Measurements from ENCODE around the gene CPEB4. TPM values are rescaled to one million over a fixed set of nuclear protein-coding genes. Genes with fewer than 3 reads are reported as not detected.

The CPEB4 gene
- total and polyA plus RNA-seq, 10 of the 15 experiments (the other 5 are each of a cell fraction or from before 2014, with no cell fraction given): 6.9 to 33.1 (median 20.4) TPM

GRCh38 chr5:173941102-173941501, 53.0 kb downstream of the CPEB4 start:
- H4K20me1 ChIP-seq (ENCODE audit: control insufficient read depth, insufficient read depth): no peaks in the 10 kb centered on the region
- RAD21 ChIA-PET (ENCODE audit: unreplicated experiment): interaction anchor here (1.2 to 1.9 kb wide), 3 partner anchors 16 to 325 kb away, joined by 4 to 7 read pairs (median 4); partner anchors contain the start of gene BOD1
- no peaks in the 10 kb centered on the region for H3K27me3 ChIP-seq (replicated peaks in 1 of 2; ENCODE audit: control insufficient read depth in 2 of 2, insufficient read depth in 2 of 2, low read length in 1 of 2)
- in situ Hi-C loops (cut with MboI): no loop called here
- ATAC-seq (no peak), FAIRE-seq (no peak), DNase-seq (ENCODE audit: low read depth, low spot score) (no peak)
- H3K27ac ChIP-seq (ENCODE audit: control insufficient read depth, insufficient read depth): no peak overlapping the region
- no TSS peak for BruUV-seq (replicated peaks)
- no peak overlapping the region for H3K4me3 ChIP-seq
- no peak overlapping the region for H2AFZ ChIP-seq (ENCODE audit: control insufficient read depth, low read depth, low read length)
- TF ChIP-seq ZNF622 (IDR thresholded peaks at IDR 0.05) (no peak), NFIC (IDR thresholded peaks at IDR 0.05; ENCODE audit: low read depth, low read length) (no peak), MTA3 (IDR thresholded peaks at IDR 0.05; ENCODE audit: borderline replicate concordance, low read length) (no peak), POLR2AphosphoS2 (IDR thresholded peaks at IDR 0.05; ENCODE audit: low read depth, low read length) (no peak), MYB (IDR thresholded peaks at IDR 0.05; ENCODE audit: borderline replicate concordance, low read depth, low read length) (no peak), REST (IDR thresholded peaks at IDR 0.05; ENCODE audit: low read depth, low read length) (no peak), SREBF1 (IDR thresholded peaks at IDR 0.05; ENCODE audit: low read length) (no peak), BMI1 (IDR thresholded peaks at IDR 0.05; ENCODE audit: borderline replicate concordance) (no peak)
- POLR2A ChIA-PET: no interaction called here
- no peak overlapping the region for H3K4me2 ChIP-seq (ENCODE audit: control insufficient read depth, insufficient read depth)
- H3K9ac ChIP-seq (ENCODE audit: control insufficient read depth, insufficient read depth, low read length): no peak overlapping the region
- intact Hi-C loops (cut with micrococcal nuclease; ENCODE audit: unreplicated experiment): no loop called here
- H3K4me1 ChIP-seq (ENCODE audit: control insufficient read depth, insufficient read depth, low read length): no peaks in the 10 kb centered on the region
- WGBS (ENCODE audit: insufficient coverage, insufficient replicate concordance, low lambda C conversion rate, missing lambda C conversion rate): 100% methylated on average over 2 of the region's 2 CpGs
- H3K36me3 ChIP-seq (ENCODE audit: control insufficient read depth in 2 of 2, insufficient read depth in 2 of 2, low read length in 1 of 2): peaks cover 2 to 8% of the 10 kb centered on the region in 2 experiments
- H3K9me3 ChIP-seq (replicated peaks; ENCODE audit: control insufficient read depth, insufficient read depth, low read length): no peaks in the 10 kb centered on the region
- CTCF ChIA-PET: interaction anchor here (1.3 to 1.9 kb wide), 3 partner anchors 9 to 32 kb away, joined by 3 to 11 read pairs (median 4); no protein-coding TSS in a partner anchor
- SMC1A ChIA-PET (ENCODE audit: uncharacterized antibody, unreplicated experiment): interaction anchor here (1.4 to 2.2 kb wide), 3 partner anchors 9 to 326 kb away, joined by 3 to 6 read pairs (median 5); no protein-coding TSS in a partner anchor
- H3K79me2 ChIP-seq (ENCODE audit: control insufficient read depth, insufficient read depth, low read length): no peaks in the 10 kb centered on the region; the same call in 1 of the 2 replicates
